ENCODE data around the gene ARAP1.

DNA sequence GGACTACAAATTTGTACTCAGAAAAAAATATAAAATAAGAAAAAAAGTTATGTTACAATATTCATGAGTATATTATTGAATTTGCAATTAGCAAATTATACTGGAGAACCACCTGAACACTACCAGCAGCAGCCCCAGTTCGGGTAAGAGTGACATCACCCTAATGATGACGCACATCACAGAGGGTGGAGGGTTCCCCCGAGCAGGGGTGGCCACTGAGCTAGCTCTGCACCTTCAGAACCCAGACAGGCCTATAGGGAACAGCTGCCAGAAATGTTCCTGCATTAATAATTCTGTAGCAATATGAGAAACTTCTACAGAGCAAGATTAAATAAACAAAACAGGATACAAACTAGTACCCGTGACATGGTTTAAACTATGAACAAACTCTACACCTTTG lies 17.5 kb upstream of the ARAP1 start:
- no peak for TF ChIP-seq EZH2 (IDR thresholded peaks at IDR 0.05; ENCODE audit: low read length)
- TF ChIP-seq, protein P1, sequence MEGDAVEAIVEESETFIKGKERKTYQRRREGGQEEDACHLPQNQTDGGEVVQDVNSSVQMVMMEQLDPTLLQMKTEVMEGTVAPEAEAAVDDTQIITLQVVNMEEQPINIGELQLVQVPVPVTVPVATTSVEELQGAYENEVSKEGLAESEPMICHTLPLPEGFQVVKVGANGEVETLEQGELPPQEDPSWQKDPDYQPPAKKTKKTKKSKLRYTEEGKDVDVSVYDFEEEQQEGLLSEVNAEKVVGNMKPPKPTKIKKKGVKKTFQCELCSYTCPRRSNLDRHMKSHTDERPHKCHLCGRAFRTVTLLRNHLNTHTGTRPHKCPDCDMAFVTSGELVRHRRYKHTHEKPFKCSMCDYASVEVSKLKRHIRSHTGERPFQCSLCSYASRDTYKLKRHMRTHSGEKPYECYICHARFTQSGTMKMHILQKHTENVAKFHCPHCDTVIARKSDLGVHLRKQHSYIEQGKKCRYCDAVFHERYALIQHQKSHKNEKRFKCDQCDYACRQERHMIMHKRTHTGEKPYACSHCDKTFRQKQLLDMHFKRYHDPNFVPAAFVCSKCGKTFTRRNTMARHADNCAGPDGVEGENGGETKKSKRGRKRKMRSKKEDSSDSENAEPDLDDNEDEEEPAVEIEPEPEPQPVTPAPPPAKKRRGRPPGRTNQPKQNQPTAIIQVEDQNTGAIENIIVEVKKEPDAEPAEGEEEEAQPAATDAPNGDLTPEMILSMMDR (optimal IDR thresholded peaks at IDR 0.05 in 1 of 3, IDR thresholded peaks at IDR 0.05 in 1 of 3, conservative IDR thresholded peaks at IDR 0.05 in 1 of 3; ENCODE audit: extremely low read depth in 1 of 3, insufficient read depth in 2 of 3, low read length in 3 of 3) = no peak
